VCaP (cell line): ENCODE measurements around the gene ORAI3.
A peak's percentile ranks its signal among the peaks of the same experiment; 100 is the strongest.

Experiments
- H3K27ac ChIP-seq: fragments of 450-650 bp; 2 replicates; pipeline ENCODE4 v1.5.1; 2017
- TF ChIP-seq, protein P1 (sequence below): fragments of 450-650 bp; conservative IDR thresholded peaks from 2 replicates; pipeline ENCODE4 v1.5.1; 2017; ENCODE audit warnings: mild to moderate bottlenecking, moderate library complexity

Gene ORAI3

DNA sequence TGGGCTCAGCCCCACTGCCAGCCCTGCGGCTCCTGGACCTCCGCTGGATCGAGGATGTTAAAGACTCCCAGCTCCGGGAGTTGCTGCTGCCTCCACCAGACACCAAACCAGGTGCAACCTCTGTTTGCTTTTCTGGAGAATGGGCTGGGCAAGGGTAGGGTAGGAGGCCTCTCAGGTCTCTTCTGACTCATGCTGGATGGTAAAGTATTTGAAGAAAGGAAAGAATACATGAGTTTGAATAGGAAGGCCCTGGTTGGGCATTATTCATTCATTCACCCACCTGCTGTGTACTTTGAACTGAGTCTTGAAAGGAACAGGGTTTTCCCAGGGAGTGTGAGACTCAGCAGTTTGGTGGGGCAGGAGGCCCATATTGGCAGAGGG is 6.5 kb upstream of the ORAI3 start:
- no peak overlapping the region for H3K27ac ChIP-seq
- TF ChIP-seq, protein P1, sequence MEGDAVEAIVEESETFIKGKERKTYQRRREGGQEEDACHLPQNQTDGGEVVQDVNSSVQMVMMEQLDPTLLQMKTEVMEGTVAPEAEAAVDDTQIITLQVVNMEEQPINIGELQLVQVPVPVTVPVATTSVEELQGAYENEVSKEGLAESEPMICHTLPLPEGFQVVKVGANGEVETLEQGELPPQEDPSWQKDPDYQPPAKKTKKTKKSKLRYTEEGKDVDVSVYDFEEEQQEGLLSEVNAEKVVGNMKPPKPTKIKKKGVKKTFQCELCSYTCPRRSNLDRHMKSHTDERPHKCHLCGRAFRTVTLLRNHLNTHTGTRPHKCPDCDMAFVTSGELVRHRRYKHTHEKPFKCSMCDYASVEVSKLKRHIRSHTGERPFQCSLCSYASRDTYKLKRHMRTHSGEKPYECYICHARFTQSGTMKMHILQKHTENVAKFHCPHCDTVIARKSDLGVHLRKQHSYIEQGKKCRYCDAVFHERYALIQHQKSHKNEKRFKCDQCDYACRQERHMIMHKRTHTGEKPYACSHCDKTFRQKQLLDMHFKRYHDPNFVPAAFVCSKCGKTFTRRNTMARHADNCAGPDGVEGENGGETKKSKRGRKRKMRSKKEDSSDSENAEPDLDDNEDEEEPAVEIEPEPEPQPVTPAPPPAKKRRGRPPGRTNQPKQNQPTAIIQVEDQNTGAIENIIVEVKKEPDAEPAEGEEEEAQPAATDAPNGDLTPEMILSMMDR = no peak

DNA sequence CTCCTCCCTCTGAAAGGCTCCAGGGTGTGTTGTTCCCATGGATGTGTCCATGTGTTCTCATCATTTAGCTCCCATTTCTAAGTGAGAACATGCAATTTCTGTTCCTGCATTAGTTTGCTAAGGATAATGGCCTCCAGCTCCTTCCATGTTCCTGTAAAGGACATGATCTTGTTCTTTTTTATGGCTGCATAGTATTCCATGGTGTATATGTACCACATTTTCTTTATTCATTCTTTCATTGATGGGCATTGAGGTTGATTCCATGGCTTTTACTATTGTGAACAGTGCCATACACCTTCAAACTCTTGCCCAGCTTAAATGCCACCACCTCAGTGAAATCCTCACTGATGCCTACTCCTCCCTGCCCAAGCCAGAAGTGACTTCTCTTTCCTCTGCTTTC is 4.5 kb upstream of the ORAI3 start:
- TF ChIP-seq, protein P1 = no peak
- no peak overlapping the region for H3K27ac ChIP-seq

DNA sequence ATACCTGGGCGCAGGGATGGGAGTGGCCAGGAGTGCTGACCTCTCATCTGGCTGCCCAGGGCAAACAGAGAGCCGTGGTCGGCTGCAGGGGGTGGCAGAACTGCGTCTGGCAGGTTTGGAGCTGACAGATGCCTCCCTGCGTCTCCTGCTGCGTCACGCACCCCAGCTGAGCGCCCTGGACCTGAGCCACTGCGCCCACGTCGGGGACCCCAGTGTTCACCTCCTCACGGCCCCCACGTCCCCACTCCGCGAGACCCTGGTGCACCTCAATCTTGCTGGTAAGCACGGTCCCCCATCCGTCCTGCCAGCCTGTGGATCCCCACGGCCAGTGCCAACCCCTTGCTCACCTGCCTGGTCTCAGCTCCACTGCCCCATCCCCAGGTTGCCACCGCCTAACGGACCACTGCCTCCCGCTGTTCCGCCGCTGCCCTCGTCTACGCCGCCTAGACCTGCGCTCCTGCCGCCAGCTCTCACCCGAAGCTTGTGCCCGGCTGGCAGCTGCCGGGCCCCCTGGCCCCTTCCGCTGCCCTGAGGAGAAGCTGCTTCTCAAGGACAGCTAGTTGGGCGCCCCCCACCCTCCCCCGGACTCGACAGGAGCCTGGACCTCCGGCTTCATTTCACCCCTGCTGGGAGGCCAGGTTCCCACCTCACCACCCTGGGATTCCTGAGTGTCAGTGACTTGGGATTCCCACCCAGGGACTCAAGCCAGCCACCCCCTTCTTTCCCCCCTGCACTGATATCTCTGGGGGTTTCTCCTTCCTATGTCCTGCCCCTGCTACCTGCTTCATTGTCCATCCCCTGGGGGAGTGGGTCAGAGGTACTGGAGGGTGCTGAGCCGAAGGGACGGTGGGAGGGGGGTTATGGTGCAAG is 2.0 kb upstream of the ORAI3 start:
- TF ChIP-seq, protein P1 = no peak
- no peak overlapping the region for H3K27ac ChIP-seq

DNA sequence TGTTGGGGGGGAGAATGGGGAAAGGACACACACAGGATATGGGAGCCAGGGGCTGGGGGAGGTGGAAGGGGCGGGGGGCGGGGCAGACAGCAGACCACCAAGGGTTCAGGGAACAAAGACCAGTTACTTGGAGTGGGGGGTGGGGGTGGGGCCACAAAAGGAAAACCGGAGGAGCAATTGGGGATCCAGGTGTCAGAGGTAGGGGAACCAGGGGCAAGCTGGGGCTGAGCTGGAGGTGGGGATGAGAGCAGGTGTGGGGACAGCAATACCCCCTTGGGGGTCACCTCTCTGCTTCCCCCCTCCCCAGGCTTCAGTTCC is 1.4 kb upstream of the ORAI3 start:
- H3K27ac ChIP-seq = no peak overlapping the region
- TF ChIP-seq, protein P1 = no peak

DNA sequence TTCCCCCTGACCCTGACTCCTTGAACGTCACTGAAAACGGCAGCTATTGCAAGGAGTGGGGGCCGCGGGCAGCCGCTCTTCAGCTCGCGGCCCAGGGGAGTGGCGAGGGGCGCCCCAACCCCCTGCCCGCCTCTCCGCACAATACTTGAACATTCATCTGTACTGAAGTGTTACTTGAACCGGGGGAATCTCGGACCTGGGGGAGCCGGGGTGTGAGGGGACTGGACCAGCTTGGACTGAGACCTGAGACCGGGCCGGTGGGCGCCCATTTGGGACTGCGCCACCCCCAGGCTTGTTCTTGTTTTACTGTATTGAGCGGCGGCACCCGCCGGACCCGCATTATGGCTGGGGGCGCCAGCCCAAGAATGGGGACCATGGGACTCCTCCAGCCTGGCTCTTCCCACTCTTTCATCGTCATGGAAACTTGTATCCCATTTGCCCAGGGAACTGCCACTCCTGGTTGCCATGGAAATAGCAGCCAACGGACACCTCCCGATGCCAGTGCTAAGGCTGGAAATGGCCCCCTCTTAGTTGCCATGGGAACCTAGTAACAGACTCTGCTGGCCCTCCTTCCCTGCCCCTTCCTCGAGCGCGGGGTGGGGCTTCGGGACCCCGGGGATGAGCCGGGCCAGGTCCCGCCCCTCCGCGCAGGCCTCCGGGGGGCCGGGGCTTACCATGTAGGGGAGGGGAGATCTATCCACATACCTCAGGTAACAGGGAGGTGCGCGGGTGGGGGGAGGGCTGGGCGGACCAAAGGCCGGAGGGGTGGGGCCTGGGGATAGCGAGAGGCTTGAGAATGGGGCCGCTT is 805 bp upstream of the ORAI3 start:
- TF ChIP-seq, protein P1 = no peak
- peak overlapping the region; percentile 78 for H3K27ac ChIP-seq

DNA sequence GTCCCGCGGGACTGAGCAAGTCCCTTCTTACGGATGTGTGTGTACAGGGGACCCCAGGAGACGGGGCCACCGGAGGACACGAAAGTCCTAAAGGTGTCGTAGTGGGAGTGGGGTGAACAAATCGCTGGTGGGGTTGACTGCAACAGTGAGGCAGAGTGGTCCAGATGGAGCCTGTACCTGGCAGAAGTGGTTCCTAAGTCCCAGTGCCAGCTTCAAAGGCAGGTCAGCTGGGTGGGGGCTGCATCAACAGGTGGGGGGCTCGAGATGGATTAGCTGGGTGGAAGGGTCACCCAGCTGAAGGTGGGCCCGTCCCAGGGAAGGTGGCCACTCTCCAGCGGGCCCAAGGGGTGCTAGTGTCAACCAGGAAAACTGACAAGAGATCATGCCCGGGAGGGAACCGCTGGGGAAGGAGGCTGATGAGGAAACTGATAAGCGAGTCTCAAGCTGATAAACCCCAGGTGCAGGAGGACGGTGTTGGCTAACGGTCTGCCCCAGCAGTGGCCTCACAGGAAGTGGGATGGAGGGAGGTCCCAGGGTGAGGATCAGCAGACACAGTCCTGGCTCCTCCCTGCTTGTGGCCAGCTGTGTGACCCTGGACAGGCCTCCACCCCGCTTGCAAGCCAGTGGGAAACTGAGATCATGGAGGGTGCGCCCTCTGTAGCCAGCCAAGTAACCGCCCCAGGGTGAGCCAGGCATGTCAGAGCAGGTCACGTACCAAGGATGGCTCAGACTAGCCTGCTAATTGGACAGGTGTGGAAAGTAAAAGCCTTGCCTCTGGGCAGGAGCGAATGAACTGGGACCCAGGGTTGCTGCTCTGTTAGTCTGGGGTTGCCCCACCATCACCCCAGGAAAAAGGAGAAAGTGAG is 1.0 kb downstream of the ORAI3 start:
- H3K27ac ChIP-seq = peak overlapping the region; percentile 78
- TF ChIP-seq, protein P1 = no peak
